ENCODE results near the gene TOM1. TPM values are rescaled to one million over a fixed set of nuclear protein-coding genes. Genes with fewer than 3 reads are reported as not detected.

TOM1 gene
- total RNA-seq, 4 donors from 2014 or later, result 127 to 162 (median 143) TPM

GRCh38 chr22:35333220-35333619 is 33.5 kb downstream of the TOM1 start:
- intact Hi-C loops (cut with DNase I; ENCODE audit: low total_unique reads), result no loop called here
- TF ChIP-seq POLR2A (IDR thresholded peaks at IDR 0.05) (no peak), CTCF (IDR thresholded peaks at IDR 0.05) (no peak)
- no peak for DNase-seq (ENCODE audit: low spot score in 2 of 2)
- no peak overlapping the region for H3K4me3 ChIP-seq (ENCODE audit: low read depth, poor library complexity, severe bottlenecking)
- WGBS, 2 donors, result 85 to 91% methylated on average over 7 of the region's 7 CpGs

DNA sequence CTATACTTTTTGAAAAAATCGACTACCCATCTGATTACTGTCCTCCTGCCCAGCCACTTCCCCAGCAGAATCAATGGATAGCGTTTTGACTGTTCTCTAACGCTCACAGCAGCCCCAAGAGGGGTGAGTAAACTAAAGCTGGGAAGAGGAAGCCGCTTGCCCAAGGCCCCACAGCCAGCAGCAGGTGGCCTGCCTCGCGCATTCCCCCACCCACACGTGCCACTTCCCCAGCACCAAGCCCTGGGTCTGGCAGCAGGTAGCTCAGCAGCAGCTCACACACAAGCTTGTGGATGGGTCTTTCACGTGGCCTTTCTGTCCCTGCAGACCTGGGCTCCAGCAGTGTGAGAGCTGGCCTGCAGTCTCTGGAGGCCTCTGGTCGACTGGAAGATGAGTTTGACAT is 34.3 kb downstream of the TOM1 start:
- no peak for DNase-seq (ENCODE audit: low spot score in 2 of 2)
- H3K4me3 ChIP-seq (ENCODE audit: low read depth, poor library complexity, severe bottlenecking), result no peak overlapping the region
- TF ChIP-seq POLR2A (IDR thresholded peaks at IDR 0.05) (no peak), CTCF (IDR thresholded peaks at IDR 0.05) (no peak)
- WGBS, 2 donors, result 72 to 79% methylated on average over 9 of the region's 9 CpGs
- intact Hi-C loops (cut with DNase I; ENCODE audit: low total_unique reads), result no loop called here

GRCh38 chr22:35335468-35335867 is 35.8 kb downstream of the TOM1 start:
- no peak overlapping the region for H3K4me3 ChIP-seq (ENCODE audit: low read depth, poor library complexity, severe bottlenecking)
- TF ChIP-seq CTCF (IDR thresholded peaks at IDR 0.05), result no peak
- TF ChIP-seq POLR2A (IDR thresholded peaks at IDR 0.05), result no peak
- 92 to 93% methylated on average over 2 to 6 of the region's 7 CpGs for WGBS, 2 donors
- DNase-seq (ENCODE audit: low spot score in 2 of 2), result no peak
- intact Hi-C loops (cut with DNase I; ENCODE audit: low total_unique reads), result no loop called here

- intact Hi-C loops (cut with DNase I; ENCODE audit: low total_unique reads), result no loop called here
- TF ChIP-seq POLR2A (IDR thresholded peaks at IDR 0.05) (no peak), CTCF (IDR thresholded peaks at IDR 0.05) (no peak)
- 82 to 85% methylated on average over 12 of the region's 12 CpGs for WGBS, 2 donors
- H3K4me3 ChIP-seq (ENCODE audit: low read depth, poor library complexity, severe bottlenecking), result no peak overlapping the region
- DNase-seq (ENCODE audit: low spot score in 2 of 2), result no peak
Observed at GRCh38 chr22:35335936-35336781, 36.5 kb downstream of the TOM1 start.

DNA sequence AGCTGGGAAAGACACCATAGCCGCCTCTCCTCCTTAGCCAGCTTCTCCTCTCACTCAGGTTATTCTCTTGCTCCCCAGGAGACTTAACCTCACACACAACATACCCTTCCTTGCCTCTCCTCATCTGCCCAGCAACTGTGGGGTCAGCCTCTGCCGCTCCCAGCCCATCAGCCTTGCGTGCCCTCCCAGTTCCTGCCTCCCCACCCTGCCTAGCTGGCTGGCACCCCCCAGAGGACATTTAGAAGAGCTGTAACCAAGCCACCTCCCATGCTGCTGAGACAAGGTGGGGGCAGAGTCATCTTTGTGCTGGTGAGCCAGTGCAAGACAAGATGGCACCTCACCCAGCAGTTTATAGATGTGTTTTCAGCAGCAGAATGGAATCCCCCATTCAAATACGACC is 38.2 kb downstream of the TOM1 start:
- intact Hi-C loops (cut with DNase I; ENCODE audit: low total_unique reads), result no loop called here
- TF ChIP-seq CTCF (IDR thresholded peaks at IDR 0.05) (no peak), POLR2A (IDR thresholded peaks at IDR 0.05) (no peak)
- H3K4me3 ChIP-seq (ENCODE audit: low read depth, poor library complexity, severe bottlenecking), result no peak overlapping the region
- DNase-seq (ENCODE audit: low spot score in 2 of 2), result no peak
- WGBS, 2 donors, result 88 to 89% methylated on average over 4 of the region's 4 CpGs
